ENCODE results near the gene ST3GAL6.

ST3GAL6 gene

GRCh38 chr3:98791341-98792325, 28.5 kb downstream of the ST3GAL6 start:
- DNase-seq (ENCODE audit: insufficient read length, low spot score): no peak
- no peak for TF ChIP-seq POLR2A (IDR thresholded peaks at IDR 0.05; ENCODE audit: low read depth, low read length)
- FAIRE-seq: peak; percentile 57

- DNase-seq (ENCODE audit: insufficient read length, low spot score) (no peak), FAIRE-seq (peak; percentile 60)
- TF ChIP-seq POLR2A (IDR thresholded peaks at IDR 0.05; ENCODE audit: low read depth, low read length): no peak
Measured at GRCh38 chr3:98793971-98794370, 30.8 kb downstream of the ST3GAL6 start.

- no peak for TF ChIP-seq POLR2A (IDR thresholded peaks at IDR 0.05; ENCODE audit: low read depth, low read length)
- peak; percentile 75 for FAIRE-seq
- DNase-seq (ENCODE audit: insufficient read length, low spot score): no peak
Measured at GRCh38 chr3:98796334-98796733, 33.2 kb downstream of the ST3GAL6 start.

GRCh38 chr3:98797905-98798304, 34.8 kb downstream of the ST3GAL6 start:
- TF ChIP-seq POLR2A (IDR thresholded peaks at IDR 0.05; ENCODE audit: low read depth, low read length): no peak
- no peak for FAIRE-seq

GRCh38 chr3:98798820-98799219, 35.7 kb downstream of the ST3GAL6 start:
- FAIRE-seq: no peak
- no peak for TF ChIP-seq POLR2A (IDR thresholded peaks at IDR 0.05; ENCODE audit: low read depth, low read length)
- no peak for DNase-seq (ENCODE audit: insufficient read length, low spot score)

More at GRCh38 chr3:98797905-98798304, 34.8 kb downstream of the ST3GAL6 start:
- DNase-seq (ENCODE audit: insufficient read length, low spot score): no peak

- no peak for FAIRE-seq
- no peak for DNase-seq (ENCODE audit: insufficient read length, low spot score)
- TF ChIP-seq POLR2A (IDR thresholded peaks at IDR 0.05; ENCODE audit: low read depth, low read length): no peak
Measured at GRCh38 chr3:98799479-98799878, 36.3 kb downstream of the ST3GAL6 start.

- FAIRE-seq (no peak), DNase-seq (ENCODE audit: insufficient read length, low spot score) (no peak)
- TF ChIP-seq POLR2A (IDR thresholded peaks at IDR 0.05; ENCODE audit: low read depth, low read length): no peak
Measured at GRCh38 chr3:98800401-98800800, 37.3 kb downstream of the ST3GAL6 start.

- no peak for TF ChIP-seq POLR2A (IDR thresholded peaks at IDR 0.05; ENCODE audit: low read depth, low read length)
- FAIRE-seq (no peak), DNase-seq (ENCODE audit: insufficient read length, low spot score) (no peak)
Measured at GRCh38 chr3:98801043-98801747, 38.1 kb downstream of the ST3GAL6 start.

GRCh38 chr3:98805571-98805970, 42.4 kb downstream of the ST3GAL6 start:
- no peak for FAIRE-seq
- no peak for DNase-seq (ENCODE audit: insufficient read length, low spot score)
- no peak for TF ChIP-seq POLR2A (IDR thresholded peaks at IDR 0.05; ENCODE audit: low read depth, low read length)

GRCh38 chr3:98806521-98806920, 43.4 kb downstream of the ST3GAL6 start:
- FAIRE-seq: no peak

GRCh38 chr3:98807011-98807410, 43.9 kb downstream of the ST3GAL6 start:
- TF ChIP-seq POLR2A (IDR thresholded peaks at IDR 0.05; ENCODE audit: low read depth, low read length): no peak
- no peak for FAIRE-seq
- DNase-seq (ENCODE audit: insufficient read length, low spot score): no peak

More at GRCh38 chr3:98806521-98806920, 43.4 kb downstream of the ST3GAL6 start:
- TF ChIP-seq POLR2A (IDR thresholded peaks at IDR 0.05; ENCODE audit: low read depth, low read length): no peak
- DNase-seq (ENCODE audit: insufficient read length, low spot score): no peak

- no peak for TF ChIP-seq POLR2A (IDR thresholded peaks at IDR 0.05; ENCODE audit: low read depth, low read length)
- DNase-seq (ENCODE audit: insufficient read length, low spot score) (no peak), FAIRE-seq (no peak)
Measured at GRCh38 chr3:98807561-98807960, 44.4 kb downstream of the ST3GAL6 start.

GRCh38 chr3:98808071-98808470, 44.9 kb downstream of the ST3GAL6 start:
- no peak for TF ChIP-seq POLR2A (IDR thresholded peaks at IDR 0.05; ENCODE audit: low read depth, low read length)
- no peak for DNase-seq (ENCODE audit: insufficient read length, low spot score)
- no peak for FAIRE-seq

- DNase-seq (ENCODE audit: insufficient read length, low spot score) (no peak), FAIRE-seq (no peak)
- TF ChIP-seq POLR2A (IDR thresholded peaks at IDR 0.05; ENCODE audit: low read depth, low read length): no peak
Measured at GRCh38 chr3:98809557-98809956, 46.4 kb downstream of the ST3GAL6 start.

Measured in H54 (cell line).